GM10847 (cell line): ENCODE measurements around the gene NRSN1.

Experiments
- POLR2A ChIP-seq: IDR thresholded peaks from 2 replicates; pipeline ENCODE4 v1.6.1; 2011; ENCODE audit not compliant: insufficient read length; ENCODE audit errors: extremely low read depth

Gene NRSN1, protein sequence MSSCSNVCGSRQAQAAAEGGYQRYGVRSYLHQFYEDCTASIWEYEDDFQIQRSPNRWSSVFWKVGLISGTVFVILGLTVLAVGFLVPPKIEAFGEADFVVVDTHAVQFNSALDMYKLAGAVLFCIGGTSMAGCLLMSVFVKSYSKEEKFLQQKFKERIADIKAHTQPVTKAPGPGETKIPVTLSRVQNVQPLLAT

DNA sequence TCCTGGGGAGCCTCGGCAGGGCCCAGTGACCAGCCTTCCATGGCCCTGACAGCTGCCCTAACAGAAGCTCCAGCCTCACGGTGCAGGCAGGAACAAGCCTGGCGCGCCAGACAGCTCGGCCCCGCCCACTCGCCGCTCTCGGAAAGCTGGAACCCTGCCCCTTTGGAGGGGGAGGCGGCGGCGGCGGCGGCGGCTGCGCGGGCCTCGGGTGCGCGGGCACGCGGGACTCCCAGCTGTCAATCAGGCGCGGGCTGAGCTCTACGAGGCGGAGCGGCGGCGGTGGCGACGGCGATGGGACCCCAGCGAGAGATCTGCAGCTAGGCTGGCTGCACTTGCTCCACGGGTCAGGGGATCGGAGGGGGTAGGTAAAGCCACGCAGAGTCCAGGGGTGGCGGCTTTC lies at the start of gene NRSN1:
NRSN1 (plus strand) TSS at position 236 of the 400 bp plus-strand sequence. CDS start 8,113 bp downstream, outside the sequence.
- TF ChIP-seq POLR2A, result no peak

DNA sequence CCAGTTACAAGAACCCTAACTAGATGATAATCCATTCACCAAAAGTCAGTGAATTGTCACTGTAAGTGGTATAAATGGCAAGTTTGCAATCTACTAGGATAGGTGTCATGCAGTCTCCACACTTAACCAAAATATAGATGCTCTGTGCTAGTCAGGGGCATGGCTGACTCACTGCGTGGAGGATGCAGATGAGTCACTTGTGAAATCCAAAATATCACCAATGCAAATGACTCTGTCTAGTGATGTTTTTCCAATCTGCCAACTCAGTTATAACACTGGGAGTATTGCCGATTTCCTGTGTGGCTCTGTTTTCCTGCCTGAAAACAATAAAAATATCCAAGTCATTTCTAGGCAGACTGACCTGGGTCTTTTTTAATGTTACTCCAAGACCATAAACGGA lies 47.8 kb upstream of the NRSN1 start:
- TF ChIP-seq POLR2A, result no peak

DNA sequence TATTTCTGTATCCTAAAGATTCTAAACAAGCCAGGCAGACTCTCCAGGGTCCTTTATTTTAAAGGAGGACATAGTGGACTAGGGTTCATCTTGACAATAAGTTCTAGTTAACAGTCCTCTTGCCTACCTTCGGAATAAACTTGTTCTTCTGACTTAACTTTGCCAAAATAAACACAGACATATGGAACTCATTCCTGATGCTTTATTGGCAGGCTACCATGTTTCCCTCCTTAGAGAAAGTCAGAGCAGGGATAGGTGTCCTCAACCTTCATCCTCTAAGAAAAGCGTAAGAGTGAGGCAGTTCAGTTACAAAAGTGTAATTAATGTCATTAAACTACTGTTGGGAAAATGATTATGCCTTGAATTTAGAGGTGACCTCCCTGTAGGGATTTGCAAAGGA lies 46.9 kb upstream of the NRSN1 start:
- no peak for TF ChIP-seq POLR2A

DNA sequence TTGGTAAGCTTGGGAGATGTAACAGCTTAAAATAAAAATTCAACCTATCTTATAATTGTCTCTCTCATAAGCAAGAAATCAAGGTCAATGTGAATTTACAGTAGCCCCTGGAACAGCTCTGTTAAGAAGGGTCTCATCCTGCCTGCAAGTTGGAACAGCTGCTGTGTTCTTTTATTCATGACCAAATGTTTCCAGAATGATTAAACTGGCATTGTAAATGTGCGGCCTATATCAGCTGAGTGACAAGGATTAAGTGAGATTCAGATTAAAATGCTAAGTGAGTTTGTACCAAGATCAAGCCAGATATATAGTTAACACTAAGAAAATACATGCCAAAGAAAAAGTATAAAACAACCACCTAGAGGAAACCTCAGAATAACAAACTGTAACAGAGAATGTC lies 45.3 kb upstream of the NRSN1 start:
- TF ChIP-seq POLR2A, result no peak

DNA sequence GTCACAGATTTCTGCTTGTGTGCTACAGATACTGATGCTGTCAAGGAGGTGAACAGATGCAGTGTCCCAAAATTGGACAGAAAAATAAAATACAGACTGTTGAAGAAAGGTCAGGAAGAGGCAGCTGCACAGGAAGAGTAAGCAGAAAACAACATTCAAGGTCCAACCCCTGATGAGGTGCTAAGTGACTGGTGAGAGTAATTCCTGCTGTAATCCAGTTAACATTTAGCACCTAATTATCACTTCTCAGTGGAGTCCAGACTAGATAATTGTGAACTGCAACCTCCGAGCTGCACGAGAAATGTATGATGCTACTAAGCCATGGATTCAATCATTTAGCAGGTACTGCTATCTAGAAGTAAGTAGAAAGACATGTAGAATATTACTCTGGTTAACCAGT lies 36.3 kb upstream of the NRSN1 start:
- no peak for TF ChIP-seq POLR2A

DNA sequence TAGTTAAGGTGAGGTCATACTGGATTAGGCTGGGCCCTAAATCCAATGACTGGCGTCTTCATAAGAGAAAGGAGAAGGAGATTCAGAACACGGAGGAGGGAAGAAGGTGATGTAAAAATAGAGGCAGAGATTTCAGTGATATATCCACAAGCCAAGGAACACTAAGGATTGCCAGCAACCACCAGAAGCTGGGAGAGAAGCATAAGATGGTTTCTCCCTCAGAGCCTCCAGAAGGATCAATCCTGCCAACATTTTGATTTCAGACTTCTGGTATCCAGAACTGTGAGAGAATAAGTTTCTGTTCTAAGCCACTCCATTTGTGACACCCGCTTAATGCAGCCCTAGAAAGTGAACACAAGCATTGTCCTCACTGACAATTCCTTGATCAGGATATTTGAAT lies 33.6 kb upstream of the NRSN1 start:
- TF ChIP-seq POLR2A, result no peak

DNA sequence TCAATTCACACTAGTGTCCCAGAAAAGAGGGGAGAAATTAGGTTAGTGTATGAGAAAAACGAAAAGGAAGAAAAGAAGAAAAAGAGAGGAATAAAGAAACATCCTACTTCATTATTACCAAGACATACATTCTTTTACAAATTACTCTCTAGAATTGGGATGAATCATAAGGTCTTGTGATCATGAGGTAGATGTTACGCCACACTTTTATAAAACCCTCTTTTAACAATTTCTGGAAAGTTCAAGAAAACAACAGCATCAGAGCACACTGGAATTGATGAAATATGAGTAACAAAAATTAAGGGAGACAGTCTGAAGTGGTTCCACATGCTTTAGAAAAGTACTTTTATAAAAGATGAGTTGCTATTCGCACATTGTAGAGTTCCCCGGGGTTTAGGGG lies 32.6 kb upstream of the NRSN1 start:
- no peak for TF ChIP-seq POLR2A

DNA sequence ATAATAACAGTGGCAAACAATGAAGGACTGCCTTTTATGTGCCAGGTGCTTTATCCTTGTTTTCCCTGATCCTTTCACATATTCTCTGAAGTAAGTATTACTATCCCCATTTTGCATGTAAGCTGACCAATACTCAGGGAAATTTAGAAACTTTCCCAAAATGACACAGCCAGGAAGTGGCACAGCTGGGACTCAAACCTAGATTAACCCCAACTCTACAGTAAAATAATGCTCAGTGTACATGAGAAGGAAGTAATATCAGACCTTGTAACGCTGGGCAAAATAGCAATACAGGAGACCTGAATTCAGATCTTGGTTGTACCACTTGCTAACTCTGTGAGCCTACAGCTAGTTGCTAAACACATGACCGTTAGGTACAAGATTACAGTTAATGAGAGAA lies 26.8 kb upstream of the NRSN1 start:
- no peak for TF ChIP-seq POLR2A

DNA sequence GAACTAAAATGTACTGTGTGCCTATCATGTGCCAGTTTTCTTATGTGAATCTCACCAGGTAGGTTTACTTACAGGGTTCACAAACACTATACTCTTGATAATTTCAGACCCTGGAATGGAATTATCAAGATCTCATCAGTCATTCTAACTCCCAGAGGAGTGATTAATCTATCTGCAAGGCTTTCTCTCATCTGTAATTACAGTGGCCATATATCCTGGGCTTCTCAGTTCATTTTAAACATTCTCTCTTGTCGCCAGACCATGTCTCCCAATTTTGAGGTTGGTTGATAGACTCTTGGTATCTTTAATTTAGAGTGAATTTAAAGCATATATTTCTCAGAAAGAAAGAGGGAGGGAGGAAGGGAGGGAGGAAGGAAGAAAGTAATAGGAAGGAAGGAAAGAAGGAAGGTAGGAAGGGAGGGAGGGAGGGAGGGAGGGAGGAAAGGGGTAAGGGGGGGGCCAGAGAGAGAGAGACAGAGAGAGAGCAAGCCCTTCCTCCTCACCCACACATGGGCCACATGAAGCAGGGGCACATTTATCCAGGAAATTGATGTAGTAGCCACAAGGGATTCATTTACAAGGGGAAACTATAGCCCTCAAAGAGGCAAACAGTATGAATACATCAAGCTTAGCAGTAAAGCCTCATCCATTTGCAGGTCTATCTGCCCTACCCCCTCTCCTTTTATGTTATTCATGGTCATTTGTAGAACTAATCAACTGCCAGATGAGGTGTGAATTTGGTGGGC lies 25.8 kb upstream of the NRSN1 start:
- TF ChIP-seq POLR2A, result no peak

DNA sequence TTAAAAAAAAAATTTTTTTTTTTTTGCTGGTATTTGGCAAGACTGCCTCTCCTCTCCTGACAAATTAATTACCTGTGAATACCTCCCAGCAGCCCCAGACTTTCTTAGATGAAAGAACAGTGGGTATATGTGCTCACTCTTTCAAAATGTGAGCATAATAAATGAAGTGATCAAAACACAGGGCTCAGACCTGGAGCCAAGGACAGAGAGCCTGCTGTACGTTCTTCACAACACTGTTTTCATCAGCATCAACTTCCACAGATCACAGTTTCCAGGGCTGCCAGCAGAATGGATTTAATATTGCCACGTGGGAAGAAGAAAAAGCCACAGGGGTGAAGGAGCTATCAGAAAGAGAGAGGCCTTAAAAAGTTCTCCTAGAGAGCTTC lies 25.3 kb upstream of the NRSN1 start:
- TF ChIP-seq POLR2A, result no peak

DNA sequence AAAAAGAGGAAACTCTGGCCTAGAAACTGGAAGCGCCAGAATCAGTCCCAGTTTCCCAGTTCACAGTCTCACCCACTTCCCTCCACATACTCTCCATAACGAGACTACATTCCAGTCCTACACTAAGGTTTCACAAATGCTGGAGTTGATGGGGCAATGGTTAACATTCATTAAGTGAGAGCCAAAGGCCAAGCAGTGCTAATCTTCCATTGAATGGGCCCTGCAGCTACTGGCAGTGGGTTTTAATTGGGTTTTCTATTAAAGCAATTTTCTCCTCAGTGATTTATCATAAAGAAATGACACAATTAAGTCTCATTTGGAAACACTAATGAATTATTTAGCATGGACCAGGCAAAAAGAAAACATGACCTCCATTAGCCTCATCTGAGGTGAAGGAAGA lies 20.8 kb upstream of the NRSN1 start:
- no peak for TF ChIP-seq POLR2A

DNA sequence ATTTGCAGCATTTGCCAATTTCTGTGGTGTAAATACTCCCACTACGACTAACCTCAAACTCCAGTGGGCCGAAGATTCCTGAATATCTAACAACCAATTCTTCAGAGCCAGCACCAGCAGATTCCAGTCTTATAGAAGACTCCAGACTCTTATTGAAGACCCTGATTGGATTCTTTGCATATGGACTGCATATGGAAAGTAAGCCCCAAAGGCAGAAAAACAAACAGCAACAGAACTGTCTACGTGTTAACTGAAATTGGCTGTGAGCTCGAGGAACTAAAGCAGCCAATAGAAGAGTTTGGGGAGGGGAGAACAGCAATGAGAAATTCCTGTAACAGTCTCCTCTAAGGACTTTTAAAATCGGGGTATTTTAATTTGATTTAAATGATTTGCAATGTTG lies 19.7 kb upstream of the NRSN1 start:
- no peak for TF ChIP-seq POLR2A

DNA sequence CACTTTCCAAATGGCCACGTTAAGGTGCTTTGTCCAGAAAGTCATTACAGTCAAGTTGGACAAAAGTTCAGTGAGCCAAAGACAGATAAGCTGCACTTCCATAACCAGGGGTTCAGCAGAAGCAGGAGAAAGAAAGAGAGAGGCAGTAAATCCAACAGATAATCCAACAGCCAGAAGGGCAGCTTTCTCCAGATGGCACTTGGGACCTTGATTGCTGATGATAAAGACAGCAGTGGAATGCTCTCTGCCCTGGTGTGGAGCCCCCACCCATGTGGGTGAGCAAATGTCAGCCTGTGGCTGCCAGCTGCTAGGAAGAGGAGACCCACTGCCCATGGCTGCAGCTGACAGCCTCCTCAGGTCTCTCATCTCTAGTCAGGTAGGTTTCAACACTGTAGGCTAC lies 18.7 kb upstream of the NRSN1 start:
- TF ChIP-seq POLR2A, result no peak

DNA sequence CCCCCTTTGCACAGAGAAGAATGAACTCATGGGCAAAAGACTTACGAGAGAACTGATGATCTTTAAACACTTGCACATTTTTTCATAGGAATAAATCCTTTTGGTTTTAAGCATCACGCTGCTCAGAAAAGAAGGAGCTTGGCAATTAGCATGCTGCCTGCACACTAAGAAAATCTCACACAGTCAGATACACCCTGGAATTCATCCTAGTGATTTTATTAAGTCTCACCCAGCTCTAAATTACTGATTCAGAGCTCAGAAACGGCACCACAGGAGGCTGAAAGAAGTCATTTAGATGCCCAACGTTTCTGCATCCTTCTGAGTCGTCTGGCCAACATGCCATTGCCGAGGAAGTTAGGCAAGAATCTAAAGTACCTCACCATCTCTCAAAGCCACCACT lies 18.0 kb upstream of the NRSN1 start:
- no peak for TF ChIP-seq POLR2A

DNA sequence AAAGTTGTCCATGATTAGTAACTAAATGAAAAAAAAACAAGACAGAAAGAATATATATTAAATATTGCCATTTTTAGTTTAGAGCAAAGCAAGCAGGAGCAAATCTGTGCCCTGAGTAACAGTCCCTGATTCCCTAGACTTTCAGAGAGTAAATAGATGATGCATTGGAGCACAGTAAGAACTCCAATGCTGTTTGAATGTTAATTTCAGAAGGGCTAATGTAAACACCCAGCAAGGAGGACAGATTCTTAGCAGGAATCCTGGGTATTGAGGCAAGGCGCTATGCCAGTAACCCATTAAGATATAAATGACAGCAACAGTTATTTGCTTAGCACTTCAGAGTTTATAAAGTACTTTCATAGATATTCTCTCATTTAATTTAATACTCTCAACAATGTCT lies 15.6 kb upstream of the NRSN1 start:
- TF ChIP-seq POLR2A, result no peak

DNA sequence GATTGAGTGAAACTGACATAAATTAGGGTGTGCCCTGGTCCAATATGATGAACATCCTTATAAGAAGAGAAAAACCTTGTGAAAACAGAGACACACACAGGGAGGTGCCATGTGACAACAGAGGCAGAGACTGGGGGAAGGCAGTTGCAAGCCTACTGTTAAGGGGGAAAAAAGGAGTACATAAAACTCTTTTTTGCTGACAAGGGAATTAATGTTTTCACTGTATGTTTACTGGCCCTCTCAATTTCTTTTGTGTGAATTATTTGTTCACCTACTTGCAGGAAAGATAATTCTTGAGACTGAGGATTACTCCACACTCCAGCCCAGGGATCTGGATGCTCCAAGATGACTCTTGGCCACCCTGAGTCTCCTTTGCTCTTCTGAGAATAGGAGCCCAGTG lies 12.1 kb upstream of the NRSN1 start:
- TF ChIP-seq POLR2A, result no peak

DNA sequence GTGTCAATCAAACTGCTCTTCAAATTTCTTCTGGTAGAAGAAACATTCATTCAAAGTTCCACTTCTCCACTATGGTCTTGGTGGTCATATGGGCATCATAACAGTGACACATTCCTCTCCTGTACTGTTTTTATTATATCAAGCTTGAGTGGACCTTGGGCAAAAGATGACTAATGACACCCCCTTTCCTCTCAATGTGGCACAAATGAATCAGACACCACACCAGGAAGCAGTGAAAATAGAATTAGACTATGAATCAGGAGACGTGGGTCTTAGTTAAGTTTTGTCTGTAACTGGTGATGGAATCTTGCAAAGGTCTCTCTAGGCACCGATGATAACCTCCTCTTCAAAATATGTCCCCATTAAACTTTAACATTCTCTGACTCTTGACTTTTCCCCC lies 9.0 kb upstream of the NRSN1 start:
- no peak for TF ChIP-seq POLR2A
